ENCODE measurements around the gene COPG2. TPM values are rescaled to one million over a fixed set of nuclear protein-coding genes. Genes with fewer than 3 reads are reported as not detected.

The COPG2 gene
- total and polyA plus RNA-seq, 2 of the 13 experiments (the other 11 are each of a cell fraction or from before 2014, with no cell fraction given) = 14.1 to 17.7 TPM

- TF ChIP-seq RERE (CRISPR knock-in tag; IDR thresholded peaks at IDR 0.05; ENCODE audit: low read depth) (no peak), CSRNP1 (CRISPR knock-in tag; IDR thresholded peaks at IDR 0.05) (no peak), ZGPAT (CRISPR knock-in tag; IDR thresholded peaks at IDR 0.05) (peak; percentile 37; the same call in 1 of the 2 replicates), FOXA1 (IDR thresholded peaks at IDR 0.05) (no peak), FOXA1 (CRISPR knock-in tag; IDR thresholded peaks at IDR 0.05) (no peak), ZNF234 (CRISPR knock-in tag; conservative IDR thresholded peaks at IDR 0.05) (no peak), ZNF879 (CRISPR knock-in tag; IDR thresholded peaks at IDR 0.05) (no peak), PATZ1 (CRISPR knock-in tag; IDR thresholded peaks at IDR 0.05) (peak; percentile 71), ZHX1 (CRISPR knock-in tag; IDR thresholded peaks at IDR 0.05; ENCODE audit: low read depth) (no peak), ZSCAN25 (CRISPR knock-in tag; IDR thresholded peaks at IDR 0.05) (no peak), RXRB (CRISPR knock-in tag; IDR thresholded peaks at IDR 0.05; ENCODE audit: borderline replicate concordance) (no peak), ZNF841 (CRISPR knock-in tag; IDR thresholded peaks at IDR 0.05; ENCODE audit: borderline replicate concordance) (no peak), SMARCC2 (IDR thresholded peaks at IDR 0.05) (no peak), GABPA (IDR thresholded peaks at IDR 0.05; ENCODE audit: low read depth, low read length) (peak; percentile 84), GABPA (CRISPR knock-in tag; IDR thresholded peaks at IDR 0.05; ENCODE audit: low read depth) (peak; percentile 73), SNAPC2 (CRISPR knock-in tag; IDR thresholded peaks at IDR 0.05) (no peak)
Measured at GRCh38 chr7:130668258-130669084, at the start of gene COPG2 (continued).
